Lower leg skin (tissue), 3 donors: ENCODE measurements around the gene ZNF644.

Source experiments
- POLR2A ChIP-seq, 2 donors: fragments of 450-650 bp; IDR thresholded peaks; one replicate each; pipeline ENCODE4 v1.6.1; 2016 to 2017; ENCODE audit warnings: antibody characterized with exemption in 2 of 2, mild to moderate bottlenecking in 1 of 2, moderate library complexity in 1 of 2
- TF ChIP-seq, protein P1 (sequence below), 3 donors: fragments of 450-650 bp; IDR thresholded peaks; one replicate each; pipeline ENCODE4 v1.5.1; 2016; ENCODE audit warnings: antibody characterized with exemption in 3 of 3, mild to moderate bottlenecking in 3 of 3, moderate library complexity in 2 of 3

DNA sequence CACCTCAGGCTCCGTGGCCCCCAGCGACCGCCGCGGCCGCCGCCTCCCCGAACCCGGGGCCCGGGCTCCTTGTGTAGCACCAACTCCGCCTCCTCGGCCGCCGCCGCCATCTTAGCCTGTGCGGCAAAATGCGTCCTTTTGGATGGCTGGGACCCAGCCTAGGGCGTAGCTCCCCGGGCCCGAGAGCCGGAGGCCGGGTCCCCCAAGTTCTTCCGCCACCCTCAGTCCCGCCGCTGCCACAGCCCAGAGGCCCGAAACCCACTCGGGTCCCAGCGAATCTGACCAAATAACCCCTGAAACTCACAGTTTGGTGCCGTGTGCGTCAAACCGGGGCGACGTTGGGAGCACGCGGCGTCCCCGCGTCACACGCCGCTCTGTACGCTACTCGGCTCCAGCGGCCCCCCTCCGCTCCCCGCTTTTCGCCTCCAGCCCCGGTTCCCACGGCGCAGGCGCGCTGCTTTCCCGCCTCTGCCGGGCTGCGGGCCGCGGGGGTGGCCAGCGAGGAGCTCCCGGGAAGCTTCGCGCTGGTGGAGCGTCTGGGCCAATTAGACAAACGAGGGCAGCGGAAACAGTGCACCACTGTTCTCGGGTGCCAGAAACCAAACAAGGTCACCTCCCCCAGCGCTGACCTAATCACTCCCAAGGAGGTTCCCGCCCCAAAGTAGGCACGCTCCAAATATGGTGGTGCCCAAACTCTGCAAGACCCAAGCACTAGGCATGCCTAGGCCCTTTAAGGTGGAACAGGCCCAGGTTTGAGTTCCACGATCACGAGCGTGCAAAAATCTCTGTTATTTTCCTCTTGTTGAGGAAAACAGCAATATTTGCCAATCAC is at the start of gene ZNF644:
- TF ChIP-seq, protein P1, sequence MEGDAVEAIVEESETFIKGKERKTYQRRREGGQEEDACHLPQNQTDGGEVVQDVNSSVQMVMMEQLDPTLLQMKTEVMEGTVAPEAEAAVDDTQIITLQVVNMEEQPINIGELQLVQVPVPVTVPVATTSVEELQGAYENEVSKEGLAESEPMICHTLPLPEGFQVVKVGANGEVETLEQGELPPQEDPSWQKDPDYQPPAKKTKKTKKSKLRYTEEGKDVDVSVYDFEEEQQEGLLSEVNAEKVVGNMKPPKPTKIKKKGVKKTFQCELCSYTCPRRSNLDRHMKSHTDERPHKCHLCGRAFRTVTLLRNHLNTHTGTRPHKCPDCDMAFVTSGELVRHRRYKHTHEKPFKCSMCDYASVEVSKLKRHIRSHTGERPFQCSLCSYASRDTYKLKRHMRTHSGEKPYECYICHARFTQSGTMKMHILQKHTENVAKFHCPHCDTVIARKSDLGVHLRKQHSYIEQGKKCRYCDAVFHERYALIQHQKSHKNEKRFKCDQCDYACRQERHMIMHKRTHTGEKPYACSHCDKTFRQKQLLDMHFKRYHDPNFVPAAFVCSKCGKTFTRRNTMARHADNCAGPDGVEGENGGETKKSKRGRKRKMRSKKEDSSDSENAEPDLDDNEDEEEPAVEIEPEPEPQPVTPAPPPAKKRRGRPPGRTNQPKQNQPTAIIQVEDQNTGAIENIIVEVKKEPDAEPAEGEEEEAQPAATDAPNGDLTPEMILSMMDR (IDR thresholded peaks at IDR 0.05): no peak
- peak in 1 of 2 donors; percentile 32 for TF ChIP-seq POLR2A (IDR thresholded peaks at IDR 0.05)
